ENCODE results near the gene PIK3AP1. TPM values are rescaled to one million over a fixed set of nuclear protein-coding genes. Genes with fewer than 3 reads are reported as not detected.

The PIK3AP1 gene
- total and polyA plus RNA-seq, 2 of the 13 experiments (the other 11 are each of a cell fraction or from before 2014, with no cell fraction given), result 3.6 to 13.8 TPM

DNA sequence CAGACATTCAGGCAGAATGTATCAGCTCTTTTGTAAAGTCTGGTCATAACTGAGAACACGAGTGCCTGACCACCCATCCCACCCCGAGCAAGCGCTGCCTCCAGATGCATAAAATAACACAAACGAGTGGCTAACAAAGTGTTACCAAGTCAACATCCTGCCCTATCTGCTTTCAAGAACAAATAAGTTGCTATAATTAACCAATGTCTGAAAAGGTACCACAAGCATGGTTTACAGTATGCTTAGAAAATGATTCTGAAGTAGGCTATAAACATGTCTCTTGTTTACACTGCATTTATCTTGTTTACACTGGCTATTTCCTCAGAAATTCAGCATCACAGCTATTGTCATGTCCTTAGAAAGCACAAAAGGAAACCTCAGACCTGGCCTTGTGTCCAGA is 49.5 kb downstream of the PIK3AP1 start (continued):
- TF ChIP-seq, protein P1, sequence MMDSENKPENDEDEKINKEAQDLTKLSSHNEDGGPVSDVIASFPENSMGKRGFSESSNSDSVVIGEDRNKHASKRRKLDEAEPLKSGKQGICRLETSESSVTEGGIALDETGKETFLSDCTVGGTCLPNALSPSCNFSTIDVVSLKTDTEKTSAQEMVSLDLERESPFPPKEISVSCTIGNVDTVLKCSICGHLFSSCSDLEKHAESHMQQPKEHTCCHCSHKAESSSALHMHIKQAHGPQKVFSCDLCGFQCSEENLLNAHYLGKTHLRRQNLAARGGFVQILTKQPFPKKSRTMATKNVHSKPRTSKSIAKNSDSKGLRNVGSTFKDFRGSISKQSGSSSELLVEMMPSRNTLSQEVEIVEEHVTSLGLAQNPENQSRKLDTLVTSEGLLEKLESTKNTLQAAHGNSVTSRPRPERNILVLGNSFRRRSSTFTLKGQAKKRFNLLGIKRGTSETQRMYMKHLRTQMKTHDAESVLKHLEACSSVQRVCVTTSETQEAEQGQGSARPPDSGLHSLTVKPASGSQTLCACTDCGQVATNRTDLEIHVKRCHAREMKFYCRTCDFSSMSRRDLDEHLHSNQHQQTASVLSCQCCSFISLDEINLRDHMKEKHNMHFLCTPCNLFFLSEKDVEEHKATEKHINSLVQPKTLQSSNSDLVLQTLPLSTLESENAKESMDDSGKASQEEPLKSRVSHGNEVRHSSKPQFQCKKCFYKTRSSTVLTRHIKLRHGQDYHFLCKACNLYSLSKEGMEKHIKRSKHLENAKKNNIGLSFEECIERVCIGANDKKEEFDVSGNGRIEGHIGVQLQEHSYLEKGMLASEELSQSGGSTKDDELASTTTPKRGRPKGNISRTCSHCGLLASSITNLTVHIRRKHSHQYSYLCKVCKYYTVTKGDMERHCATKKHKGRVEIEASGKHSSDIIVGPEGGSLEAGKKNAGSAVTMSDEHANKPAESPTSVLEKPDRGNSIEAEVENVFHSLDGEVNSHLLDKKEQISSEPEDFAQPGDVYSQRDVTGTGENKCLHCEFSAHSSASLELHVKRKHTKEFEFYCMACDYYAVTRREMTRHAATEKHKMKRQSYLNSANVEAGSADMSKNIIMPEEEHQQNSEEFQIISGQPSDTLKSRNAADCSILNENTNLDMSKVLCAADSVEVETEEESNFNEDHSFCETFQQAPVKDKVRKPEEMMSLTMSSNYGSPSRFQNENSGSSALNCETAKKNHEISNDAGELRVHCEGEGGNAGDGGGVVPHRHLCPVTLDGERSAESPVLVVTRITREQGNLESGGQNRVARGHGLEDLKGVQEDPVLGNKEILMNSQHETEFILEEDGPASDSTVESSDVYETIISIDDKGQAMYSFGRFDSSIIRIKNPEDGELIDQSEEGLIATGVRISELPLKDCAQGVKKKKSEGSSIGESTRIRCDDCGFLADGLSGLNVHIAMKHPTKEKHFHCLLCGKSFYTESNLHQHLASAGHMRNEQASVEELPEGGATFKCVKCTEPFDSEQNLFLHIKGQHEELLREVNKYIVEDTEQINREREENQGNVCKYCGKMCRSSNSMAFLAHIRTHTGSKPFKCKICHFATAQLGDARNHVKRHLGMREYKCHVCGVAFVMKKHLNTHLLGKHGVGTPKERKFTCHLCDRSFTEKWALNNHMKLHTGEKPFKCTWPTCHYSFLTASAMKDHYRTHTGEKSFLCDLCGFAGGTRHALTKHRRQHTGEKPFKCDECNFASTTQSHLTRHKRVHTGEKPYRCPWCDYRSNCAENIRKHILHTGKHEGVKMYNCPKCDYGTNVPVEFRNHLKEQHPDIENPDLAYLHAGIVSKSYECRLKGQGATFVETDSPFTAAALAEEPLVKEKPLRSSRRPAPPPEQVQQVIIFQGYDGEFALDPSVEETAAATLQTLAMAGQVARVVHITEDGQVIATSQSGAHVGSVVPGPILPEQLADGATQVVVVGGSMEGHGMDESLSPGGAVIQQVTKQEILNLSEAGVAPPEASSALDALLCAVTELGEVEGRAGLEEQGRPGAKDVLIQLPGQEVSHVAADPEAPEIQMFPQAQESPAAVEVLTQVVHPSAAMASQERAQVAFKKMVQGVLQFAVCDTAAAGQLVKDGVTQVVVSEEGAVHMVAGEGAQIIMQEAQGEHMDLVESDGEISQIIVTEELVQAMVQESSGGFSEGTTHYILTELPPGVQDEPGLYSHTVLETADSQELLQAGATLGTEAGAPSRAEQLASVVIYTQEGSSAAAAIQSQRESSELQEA (CRISPR knock-in tag; IDR thresholded peaks at IDR 0.05; ENCODE audit: not compliant biosample characterization), result no peak
- TF ChIP-seq MAX (IDR thresholded peaks at IDR 0.05), result peak; percentile 16; the same call in 1 of the 2 replicates
- TF ChIP-seq EHMT2 (IDR thresholded peaks at IDR 0.05; ENCODE audit: borderline replicate concordance, low read depth, low read length), result no peak
- no peak for TF ChIP-seq HMGXB3 (CRISPR knock-in tag; IDR thresholded peaks at IDR 0.05; ENCODE audit: borderline replicate concordance)
- no peak for TF ChIP-seq ZNF296 (CRISPR knock-in tag; conservative IDR thresholded peaks at IDR 0.05)
- no peak for TF ChIP-seq ERF (CRISPR knock-in tag; IDR thresholded peaks at IDR 0.05)
- no peak for TF ChIP-seq RNF2 (conservative IDR thresholded peaks at IDR 0.05; ENCODE audit: low read depth)
- TF ChIP-seq, protein P2, sequence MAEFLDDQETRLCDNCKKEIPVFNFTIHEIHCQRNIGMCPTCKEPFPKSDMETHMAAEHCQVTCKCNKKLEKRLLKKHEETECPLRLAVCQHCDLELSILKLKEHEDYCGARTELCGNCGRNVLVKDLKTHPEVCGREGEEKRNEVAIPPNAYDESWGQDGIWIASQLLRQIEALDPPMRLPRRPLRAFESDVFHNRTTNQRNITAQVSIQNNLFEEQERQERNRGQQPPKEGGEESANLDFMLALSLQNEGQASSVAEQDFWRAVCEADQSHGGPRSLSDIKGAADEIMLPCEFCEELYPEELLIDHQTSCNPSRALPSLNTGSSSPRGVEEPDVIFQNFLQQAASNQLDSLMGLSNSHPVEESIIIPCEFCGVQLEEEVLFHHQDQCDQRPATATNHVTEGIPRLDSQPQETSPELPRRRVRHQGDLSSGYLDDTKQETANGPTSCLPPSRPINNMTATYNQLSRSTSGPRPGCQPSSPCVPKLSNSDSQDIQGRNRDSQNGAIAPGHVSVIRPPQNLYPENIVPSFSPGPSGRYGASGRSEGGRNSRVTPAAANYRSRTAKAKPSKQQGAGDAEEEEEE (CRISPR knock-in tag; IDR thresholded peaks at IDR 0.05; ENCODE audit: borderline replicate concordance), result no peak
- no peak for TF ChIP-seq IRX3 (CRISPR knock-in tag; IDR thresholded peaks at IDR 0.05; ENCODE audit: borderline replicate concordance, low read depth)
- no peak for TF ChIP-seq MTF2 (CRISPR knock-in tag; IDR thresholded peaks at IDR 0.05; ENCODE audit: borderline replicate concordance)
- TF ChIP-seq HOXA3 (CRISPR knock-in tag; IDR thresholded peaks at IDR 0.05), result no peak
- no peak for TF ChIP-seq ZNF20 (CRISPR knock-in tag; IDR thresholded peaks at IDR 0.05)
- TF ChIP-seq, protein P3, sequence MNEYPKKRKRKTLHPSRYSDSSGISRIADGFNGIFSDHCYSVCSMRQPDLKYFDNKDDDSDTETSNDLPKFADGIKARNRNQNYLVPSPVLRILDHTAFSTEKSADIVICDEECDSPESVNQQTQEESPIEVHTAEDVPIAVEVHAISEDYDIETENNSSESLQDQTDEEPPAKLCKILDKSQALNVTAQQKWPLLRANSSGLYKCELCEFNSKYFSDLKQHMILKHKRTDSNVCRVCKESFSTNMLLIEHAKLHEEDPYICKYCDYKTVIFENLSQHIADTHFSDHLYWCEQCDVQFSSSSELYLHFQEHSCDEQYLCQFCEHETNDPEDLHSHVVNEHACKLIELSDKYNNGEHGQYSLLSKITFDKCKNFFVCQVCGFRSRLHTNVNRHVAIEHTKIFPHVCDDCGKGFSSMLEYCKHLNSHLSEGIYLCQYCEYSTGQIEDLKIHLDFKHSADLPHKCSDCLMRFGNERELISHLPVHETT (CRISPR knock-in tag; conservative IDR thresholded peaks at IDR 0.05), result no peak
- TF ChIP-seq NFE2L2 (IDR thresholded peaks at IDR 0.05; ENCODE audit: low read length), result no peak
